H9 (cell line): ENCODE measurements around the gene DNAI2. TPM values are rescaled to one million over a fixed set of nuclear protein-coding genes. Genes with fewer than 3 reads are reported as not detected.

Experiments
- DNase-seq: peaks from one replicate; pipeline ENCODE4 v3.0.0-alpha.2; 2017
- H2AFZ ChIP-seq: one replicate; pipeline ENCODE4 v1.6.1; 2013; ENCODE audit warnings: mild to moderate bottlenecking, low read length, control low read depth, moderate library complexity
- H2AK5ac ChIP-seq: 2 replicates; pipeline ENCODE4 v1.6.1; 2013; ENCODE audit warnings: low read length, control low read depth, mixed read lengths; ENCODE audit not compliant: insufficient read length
- H2BK120ac ChIP-seq: one replicate; pipeline ENCODE4 v1.6.1; 2013; ENCODE audit warnings: low read depth, mild to moderate bottlenecking, low read length, control low read depth, inconsistent platforms; ENCODE audit not compliant: poor library complexity, severe bottlenecking
- H2BK12ac ChIP-seq: 2 replicates; pipeline ENCODE4 v1.6.1; 2013; ENCODE audit warnings: low read length, control low read depth, mixed read lengths, low read depth; ENCODE audit not compliant: insufficient read length
- H2BK15ac ChIP-seq: 2 replicates; pipeline ENCODE4 v1.6.1; 2013; ENCODE audit warnings: low read depth, low read length, control low read depth
- H2BK20ac ChIP-seq: one replicate; pipeline ENCODE4 v1.6.1; 2013; ENCODE audit warnings: low read depth, mild to moderate bottlenecking, low read length, control low read depth, inconsistent platforms; ENCODE audit not compliant: poor library complexity, severe bottlenecking
- H2BK5ac ChIP-seq: 2 replicates; pipeline ENCODE4 v1.6.1; 2013; ENCODE audit warnings: low read length, control low read depth, mixed read lengths; ENCODE audit not compliant: insufficient read length
- H3K14ac ChIP-seq: 2 replicates; pipeline ENCODE4 v1.6.1; 2013; ENCODE audit warnings: low read length, control low read depth; ENCODE audit not compliant: insufficient read depth
- H3K18ac ChIP-seq: 2 replicates; pipeline ENCODE4 v1.6.1; 2013; ENCODE audit warnings: low read depth, mild to moderate bottlenecking, mixed read lengths, low read length, control low read depth; ENCODE audit not compliant: insufficient read length
- H3K23ac ChIP-seq: 2 replicates; pipeline ENCODE4 v1.6.1; 2013; ENCODE audit warnings: low read length, control low read depth, mixed read lengths, low read depth; ENCODE audit not compliant: insufficient read length
- H3K23me2 ChIP-seq: 2 replicates; pipeline ENCODE4 v1.6.1; 2013; ENCODE audit warnings: low read depth, mild to moderate bottlenecking, mixed read lengths, low read length, control low read depth; ENCODE audit not compliant: insufficient read length, poor library complexity, severe bottlenecking
- H3K27ac ChIP-seq: 2 replicates; pipeline ENCODE4 v1.5.1; 2013; ENCODE audit warnings: low read length, control low read depth, mixed read lengths, low read depth; ENCODE audit not compliant: insufficient read length
- H3K27me3 ChIP-seq: 2 replicates; pipeline ENCODE4 v1.6.1; 2013; ENCODE audit warnings: low read length, control low read depth, inconsistent platforms; ENCODE audit not compliant: insufficient read depth
- H3K4ac ChIP-seq: 2 replicates; pipeline ENCODE4 v1.6.1; 2013; ENCODE audit warnings: low read depth, mild to moderate bottlenecking, control low read depth, inconsistent platforms, low read length, moderate library complexity
- H3K4me1 ChIP-seq: 2 replicates; pipeline ENCODE4 v1.6.1; 2013; ENCODE audit warnings: low read length, control low read depth, inconsistent platforms; ENCODE audit not compliant: insufficient read depth
- H3K4me2 ChIP-seq: 2 replicates; pipeline ENCODE4 v1.6.1; 2013; ENCODE audit warnings: low read length, control low read depth, mixed read lengths; ENCODE audit not compliant: insufficient read length, insufficient read depth
- H3K56ac ChIP-seq: 2 replicates; pipeline ENCODE4 v1.6.1; 2013; ENCODE audit warnings: low read depth, mild to moderate bottlenecking, mixed read lengths, low read length, control low read depth; ENCODE audit not compliant: insufficient read length
- H3K79me1 ChIP-seq: 2 replicates; pipeline ENCODE4 v1.6.1; 2013; ENCODE audit warnings: low read depth, mild to moderate bottlenecking, moderate library complexity, low read length, control low read depth, inconsistent platforms; ENCODE audit not compliant: insufficient read depth, poor library complexity, severe bottlenecking
- H3K79me2 ChIP-seq: 2 replicates; pipeline ENCODE4 v1.6.1; 2013; ENCODE audit warnings: low read length, control low read depth, inconsistent platforms; ENCODE audit not compliant: insufficient read depth
- H3K9ac ChIP-seq: 2 replicates; pipeline ENCODE4 v1.6.1; 2013; ENCODE audit warnings: low read length, control low read depth, mixed read lengths; ENCODE audit not compliant: insufficient read length; ENCODE audit errors: extremely low read depth
- H3K9me3 ChIP-seq: one replicate; pipeline ENCODE4 v1.6.1; 2013; ENCODE audit warnings: low read depth, low read length, inconsistent platforms; ENCODE audit not compliant: control insufficient read depth
- H3T11ph ChIP-seq: one replicate; pipeline ENCODE4 v1.6.1; 2013; ENCODE audit warnings: mild to moderate bottlenecking, low read length, control low read depth, inconsistent platforms
- H4K20me1 ChIP-seq: one replicate; pipeline ENCODE4 v1.6.1; 2013; ENCODE audit not compliant: control insufficient read depth, insufficient read length, insufficient read depth
- H4K5ac ChIP-seq: 2 replicates; pipeline ENCODE4 v1.6.1; 2013; ENCODE audit warnings: low read depth, mild to moderate bottlenecking, mixed read lengths, low read length, control low read depth; ENCODE audit not compliant: insufficient read length
- H4K8ac ChIP-seq: replicated peaks from 2 replicates; pipeline ENCODE4 v1.6.1; 2013; ENCODE audit warnings: low read length, control low read depth, mixed read lengths, low read depth; ENCODE audit not compliant: insufficient read length
- H4K91ac ChIP-seq: 2 replicates; pipeline ENCODE4 v1.6.1; 2013; ENCODE audit warnings: low read depth, mild to moderate bottlenecking, moderate library complexity, mixed read lengths, low read length, control low read depth; ENCODE audit not compliant: insufficient read length
- H3K27ac Mint-ChIP-seq, 3 experiments: 2 replicates in 2 of 3; 3 replicates in 1 of 3; pipeline ENCODE4 v1.8.0; 2020 to 2021; ENCODE audit warnings: mixed read lengths in 3 of 3, mild to moderate bottlenecking in 1 of 3, moderate library complexity in 1 of 3
- H3K27me3 Mint-ChIP-seq: 2 replicates; pipeline ENCODE4 v1.8.0; 2021; ENCODE audit warnings: low read depth, mild to moderate bottlenecking, moderate library complexity, mixed read lengths
- H3K36me3 Mint-ChIP-seq, 3 experiments: 2 replicates in 2 of 3; 3 replicates in 1 of 3; pipeline ENCODE4 v1.8.0; 2020 to 2021; ENCODE audit warnings: low read depth in 3 of 3, mixed read lengths in 3 of 3; ENCODE audit not compliant: insufficient read depth in 1 of 3
- H3K4me1 Mint-ChIP-seq, 2 experiments: 2 replicates each; pipeline ENCODE4 v1.8.0; 2020; ENCODE audit warnings: mixed read lengths in 2 of 2
- H3K4me3 Mint-ChIP-seq, 2 experiments: 2 replicates in 1 of 2; 3 replicates in 1 of 2; pipeline ENCODE4 v1.8.0; 2020 to 2021; ENCODE audit warnings: mild to moderate bottlenecking in 2 of 2, mixed read lengths in 2 of 2, moderate library complexity in 1 of 2
- H3K9me3 Mint-ChIP-seq, 2 experiments: 2 replicates in 1 of 2; 3 replicates in 1 of 2; pipeline ENCODE4 v1.8.0; 2020; ENCODE audit warnings: mild to moderate bottlenecking in 2 of 2, mixed read lengths in 2 of 2, moderate library complexity in 1 of 2
- CTCF ChIP-seq: fragments of 200-600 bp; sonication (generic); conservative IDR thresholded peaks from 3 replicates; pipeline ENCODE4 v1.8.0; 2021; ENCODE audit warnings: antibody characterized with exemption, mild to moderate bottlenecking
- WGBS: extraction: QIAGEN DNeasy Blood & Tissue Kit; methylation state at CpG from one replicate; pipeline ENCODE4 v1.1.7; 2013; ENCODE audit warnings: missing lambda C conversion rate, low lambda C conversion rate, mixed read lengths; ENCODE audit not compliant: insufficient read length; ENCODE audit errors: extremely low coverage; 5-methylcytosine and 5-hydroxymethylcytosine counted together
- total RNA-seq: library from RNA; stranded (reverse); gene quantifications from 2 replicates; pipeline ENCODE4 v1.2.1, GENCODE V29; 2021

DNAI2 gene
- total RNA-seq, 1 experiment from 2014 or later, result not detected

GRCh38 chr17:74288785-74289184 lies 14.8 kb downstream of the DNAI2 start:
- Histone ChIP-seq H3K56ac (no peak overlapping the region), H3K23me2 (peaks cover 6% of the 10 kb centered on the region), H2BK20ac (no peak overlapping the region), H3K4me1 (no peaks in the 10 kb centered on the region), H4K20me1 (no peaks in the 10 kb centered on the region), H4K5ac (no peak overlapping the region), H3K9me3 (no peaks in the 10 kb centered on the region), H3K14ac (no peak overlapping the region), H3K9ac (no peak overlapping the region), H3K4me2 (no peak overlapping the region), H2BK120ac (no peak overlapping the region), H3K18ac (no peak overlapping the region), H3T11ph (no peak overlapping the region), H4K8ac (no peak overlapping the region), H2BK15ac (no peak overlapping the region), H3K27ac (no peak overlapping the region), H3K23ac (no peak overlapping the region), H2BK12ac (no peak overlapping the region), H3K79me1 (no peaks in the 10 kb centered on the region), H3K79me2 (no peaks in the 10 kb centered on the region), H4K91ac (no peak overlapping the region), H3K27me3 (no peaks in the 10 kb centered on the region), H2BK5ac (no peak overlapping the region), H2AK5ac (no peak overlapping the region), H3K4ac (no peak overlapping the region), H2AFZ (no peak overlapping the region)
- H3K9me3 Mint-ChIP-seq, result no peaks in the 10 kb centered on the region
- peaks cover 6 to 7% of the 10 kb centered on the region in 2 experiments; a peak in 3 of 4 replicates for H3K4me1 Mint-ChIP-seq
- H3K4me3 Mint-ChIP-seq, result no peak overlapping the region
- no peak for TF ChIP-seq CTCF
- no peaks in the 10 kb centered on the region for H3K36me3 Mint-ChIP-seq
- no peak for DNase-seq
- H3K27ac Mint-ChIP-seq, result peak overlapping the region in 1 of 3 experiments; percentile 15; a peak in 1 of 7 replicates
- no CpG with 5 or more reads among the region's 5 CpGs for WGBS
- peaks cover 10% of the 10 kb centered on the region for H3K27me3 Mint-ChIP-seq
